Lung (tissue), 16 donors: Measurements from ENCODE around the gene GPATCH1. TPM values are rescaled to one million over a fixed set of nuclear protein-coding genes. Genes with fewer than 3 reads are reported as not detected.
"Not testable (repeated sequence)": the region's sequence is repeated elsewhere in the genome, so short reads cannot be mapped to it uniquely, and the experiment has no call there.

Experiments
- ATAC-seq: fragments of 200-7000 bp; cut with Tn5 transposase; one replicate; pipeline ENCODE4 v1.9.1; 2020; ENCODE audit warnings: moderate number of reproducible peaks; ENCODE audit not compliant: insufficient read depth, low FRiP score
- DNase-seq, 3 donors: peaks; one replicate each; pipeline ENCODE4 v3.0.0-alpha.2; 2013 to 2017
- H3K27ac ChIP-seq, 2 donors: one replicate each; pipeline ENCODE4 v1.5.1; 2013; ENCODE audit warnings: mild to moderate bottlenecking in 2 of 2, moderate library complexity in 2 of 2, control low read depth in 1 of 2, inconsistent platforms in 1 of 2, low read depth in 1 of 2, low read length in 1 of 2
- H3K27me3 ChIP-seq, 3 donors: one replicate each; pipeline ENCODE4 v1.5.1; 2013; ENCODE audit warnings: low read length in 2 of 3; ENCODE audit not compliant: control insufficient read depth in 3 of 3, insufficient read depth in 3 of 3
- H3K36me3 ChIP-seq, 4 donors: one replicate each; pipeline ENCODE4 v1.5.1; 2013; ENCODE audit warnings: low read length in 4 of 4, mild to moderate bottlenecking in 1 of 4, moderate library complexity in 1 of 4; ENCODE audit not compliant: control insufficient read depth in 4 of 4, insufficient read depth in 4 of 4
- H3K4me1 ChIP-seq, 5 donors: one replicate each; pipeline ENCODE4 v1.5.1; 2013; ENCODE audit warnings: low read length in 5 of 5, mild to moderate bottlenecking in 2 of 5, moderate library complexity in 1 of 5; ENCODE audit not compliant: control insufficient read depth in 5 of 5, insufficient read depth in 5 of 5
- H3K4me3 ChIP-seq: one replicate; pipeline ENCODE4 v1.5.1; 2013; ENCODE audit warnings: mild to moderate bottlenecking, control low read depth, moderate library complexity
- H3K9ac ChIP-seq, 2 donors: one replicate each; pipeline ENCODE4 v1.5.1; 2013; ENCODE audit warnings: low read length in 2 of 2, control low read depth in 1 of 2; ENCODE audit not compliant: insufficient read depth in 1 of 2
- H3K9me3 ChIP-seq, 4 donors: one replicate each; pipeline ENCODE4 v1.5.1; 2013; ENCODE audit warnings: low read length in 3 of 4, mild to moderate bottlenecking in 1 of 4, moderate library complexity in 1 of 4; ENCODE audit not compliant: control insufficient read depth in 4 of 4, insufficient read depth in 3 of 4
- WGBS, 2 donors: extraction: QIAGEN DNeasy Blood & Tissue Kit; methylation state at CpG; one replicate each; pipeline ENCODE4 v1.1.7; 2013; 5-methylcytosine and 5-hydroxymethylcytosine counted together
- long read RNA-seq, 5 donors: transcript quantifications; one replicate each; lab custom pipeline, GENCODE V29; 2026
- polyA plus RNA-seq, 2 donors: library from polyadenylated mRNA; stranded (reverse); fragments of 200-250 nt; gene quantifications; one replicate each; pipeline ENCODE4 v1.2.1, GENCODE V29; 2013
- total RNA-seq, 2 donors: library from RNA; depleted of rRNA in 1 of 2; stranded (reverse); fragments of >200 nt in 1 of 2; gene quantifications; one replicate each; pipeline ENCODE4 v1.2.1, GENCODE V29; 2014 to 2021
- TF ChIP-seq, protein P1 (sequence below): IDR thresholded peaks from 2 replicates; pipeline ENCODE4 v1.5.1; 2012; ENCODE audit warnings: mild to moderate bottlenecking; ENCODE audit errors: control extremely low read depth, extremely low read depth
- donor health status: control.
- donor health status: control.
- donor health status: Bipolar disorder and iron deficiency.
- donor health status: healthy.
- donor health status: DM: yes; HTN: yes; CAD: no.

Gene GPATCH1, protein sequence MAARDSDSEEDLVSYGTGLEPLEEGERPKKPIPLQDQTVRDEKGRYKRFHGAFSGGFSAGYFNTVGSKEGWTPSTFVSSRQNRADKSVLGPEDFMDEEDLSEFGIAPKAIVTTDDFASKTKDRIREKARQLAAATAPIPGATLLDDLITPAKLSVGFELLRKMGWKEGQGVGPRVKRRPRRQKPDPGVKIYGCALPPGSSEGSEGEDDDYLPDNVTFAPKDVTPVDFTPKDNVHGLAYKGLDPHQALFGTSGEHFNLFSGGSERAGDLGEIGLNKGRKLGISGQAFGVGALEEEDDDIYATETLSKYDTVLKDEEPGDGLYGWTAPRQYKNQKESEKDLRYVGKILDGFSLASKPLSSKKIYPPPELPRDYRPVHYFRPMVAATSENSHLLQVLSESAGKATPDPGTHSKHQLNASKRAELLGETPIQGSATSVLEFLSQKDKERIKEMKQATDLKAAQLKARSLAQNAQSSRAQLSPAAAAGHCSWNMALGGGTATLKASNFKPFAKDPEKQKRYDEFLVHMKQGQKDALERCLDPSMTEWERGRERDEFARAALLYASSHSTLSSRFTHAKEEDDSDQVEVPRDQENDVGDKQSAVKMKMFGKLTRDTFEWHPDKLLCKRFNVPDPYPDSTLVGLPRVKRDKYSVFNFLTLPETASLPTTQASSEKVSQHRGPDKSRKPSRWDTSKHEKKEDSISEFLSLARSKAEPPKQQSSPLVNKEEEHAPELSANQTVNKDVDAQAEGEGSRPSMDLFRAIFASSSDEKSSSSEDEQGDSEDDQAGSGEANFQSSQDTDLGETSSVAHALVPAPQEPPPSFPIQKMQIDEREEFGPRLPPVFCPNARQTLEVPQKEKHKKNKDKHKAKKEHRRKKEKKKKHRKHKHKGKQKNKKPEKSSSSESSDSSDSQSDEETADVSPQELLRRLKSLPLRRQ
- total RNA-seq (10 to 100 TPM in 1 of 2 donors, 1 to 10 TPM in 1; 7.0 to 12.3 TPM), polyA plus RNA-seq (1 to 10 TPM; 3.8 to 5.0 TPM)
- long read RNA-seq, donor 1, partial matches to known transcripts = 0 of 2 reads
- long read RNA-seq, donor 1, other reads (novel, unspliced or antisense) = 0 of 2 reads
- long read RNA-seq, donor 2, partial matches to known transcripts = 0 of 1 reads
- long read RNA-seq, donor 2, other reads (novel, unspliced or antisense) = 0 of 1 reads
- long read RNA-seq, donor 3, partial matches to known transcripts = 0 of 1 reads
- long read RNA-seq, donor 3, other reads (novel, unspliced or antisense) = 0 of 1 reads
- long read RNA-seq, donor 4 = 0 reads
- long read RNA-seq, donor 5, partial matches to known transcripts = 0 of 2 reads
- long read RNA-seq, donor 5, other reads (novel, unspliced or antisense) = 0 of 2 reads

DNA sequence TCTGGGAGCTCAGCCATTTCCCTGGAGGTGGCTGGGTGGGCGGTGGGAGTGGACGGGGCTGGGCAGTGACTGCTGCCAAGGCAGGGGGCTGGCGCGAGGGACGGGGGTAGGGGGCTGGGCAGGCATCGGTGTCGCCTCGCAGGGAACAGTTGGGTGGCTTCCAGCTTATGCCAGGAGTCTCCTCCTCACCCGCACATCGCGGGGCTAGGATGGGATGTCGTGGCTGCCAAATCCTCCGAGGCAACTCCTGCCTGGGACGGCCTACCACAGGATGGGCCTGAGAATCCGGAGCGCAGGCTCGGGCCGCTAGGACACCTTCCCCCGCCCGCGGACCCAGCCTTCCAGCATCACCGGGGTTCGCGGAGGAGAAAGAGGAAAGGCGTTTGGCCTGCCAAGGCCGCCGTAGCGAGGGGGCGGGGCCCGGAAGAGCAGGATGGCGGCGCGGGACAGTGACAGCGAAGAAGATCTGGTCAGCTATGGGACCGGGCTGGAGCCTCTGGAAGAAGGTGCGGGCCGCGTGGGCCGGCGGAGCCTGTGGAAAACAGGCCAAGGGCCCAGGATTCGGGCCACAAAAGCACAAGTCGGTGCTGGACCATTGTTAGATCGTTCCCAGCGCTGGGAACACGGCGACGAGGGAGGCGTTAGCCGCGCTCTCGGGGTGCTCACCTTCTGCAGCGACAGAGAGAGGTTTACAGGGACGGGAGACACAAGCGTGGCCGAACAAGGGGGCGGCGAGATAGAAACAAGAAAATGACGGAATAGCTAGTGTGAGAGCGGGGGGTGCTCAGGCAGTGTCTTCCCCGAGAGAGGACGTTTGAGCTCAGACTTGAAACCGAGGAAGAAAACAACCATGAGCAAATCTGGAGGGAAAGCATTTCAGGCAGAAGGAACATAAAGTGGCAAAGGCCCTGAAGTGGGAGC, at the start of gene GPATCH1:
GPATCH1 (plus strand) TSS at position 421 of the 921 bp plus-strand sequence; CDS start at position 434, 13 bp downstream.
- Histone ChIP-seq H3K36me3 (peaks cover 0 to 2% (median 0%) of the 10 kb centered on the region in 4 donors), H3K9me3 (no peaks in the 10 kb centered on the region), H3K4me1 (peaks cover 0 to 9% (median 7%) of the 10 kb centered on the region in 5 donors), H3K4me3 (peak within 1 kb of the TSS; percentile 96), H3K27me3 (no peaks in the 10 kb centered on the region), H3K27ac (peak within 1 kb of the TSS; percentile 71 to 73), H3K9ac (peak within 1 kb of the TSS in 1 of 2 donors; percentile 84)
- DNase-seq = peak; percentile 92 to 94 (median 92)
- TF ChIP-seq, protein P1, sequence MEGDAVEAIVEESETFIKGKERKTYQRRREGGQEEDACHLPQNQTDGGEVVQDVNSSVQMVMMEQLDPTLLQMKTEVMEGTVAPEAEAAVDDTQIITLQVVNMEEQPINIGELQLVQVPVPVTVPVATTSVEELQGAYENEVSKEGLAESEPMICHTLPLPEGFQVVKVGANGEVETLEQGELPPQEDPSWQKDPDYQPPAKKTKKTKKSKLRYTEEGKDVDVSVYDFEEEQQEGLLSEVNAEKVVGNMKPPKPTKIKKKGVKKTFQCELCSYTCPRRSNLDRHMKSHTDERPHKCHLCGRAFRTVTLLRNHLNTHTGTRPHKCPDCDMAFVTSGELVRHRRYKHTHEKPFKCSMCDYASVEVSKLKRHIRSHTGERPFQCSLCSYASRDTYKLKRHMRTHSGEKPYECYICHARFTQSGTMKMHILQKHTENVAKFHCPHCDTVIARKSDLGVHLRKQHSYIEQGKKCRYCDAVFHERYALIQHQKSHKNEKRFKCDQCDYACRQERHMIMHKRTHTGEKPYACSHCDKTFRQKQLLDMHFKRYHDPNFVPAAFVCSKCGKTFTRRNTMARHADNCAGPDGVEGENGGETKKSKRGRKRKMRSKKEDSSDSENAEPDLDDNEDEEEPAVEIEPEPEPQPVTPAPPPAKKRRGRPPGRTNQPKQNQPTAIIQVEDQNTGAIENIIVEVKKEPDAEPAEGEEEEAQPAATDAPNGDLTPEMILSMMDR = no peak
- 0% methylated on average over 62 of the region's 62 CpGs for WGBS, 2 donors
- peak; percentile 92 for ATAC-seq

GRCh38 chr19:33032218-33032781, 48.7 kb upstream of the GPATCH1 start:
- DNase-seq = no peak
- Histone ChIP-seq H3K9ac (no peak overlapping the region), H3K36me3 (no peaks in the 10 kb centered on the region), H3K27me3 (no peaks in the 10 kb centered on the region), H3K4me3 (no peak overlapping the region), H3K4me1 (no peaks in the 10 kb centered on the region), H3K9me3 (peaks cover 0 to 5% (median 2%) of the 10 kb centered on the region in 4 donors), H3K27ac (no peak overlapping the region)
- no peak for ATAC-seq
- TF ChIP-seq, protein P1 = no peak
- WGBS, 2 donors = 74 to 77% methylated on average over 8 of the region's 8 CpGs

GRCh38 chr19:33035461-33035860, 45.5 kb upstream of the GPATCH1 start:
- Histone ChIP-seq H3K9ac (no peak overlapping the region), H3K36me3 (no peaks in the 10 kb centered on the region), H3K4me3 (no peak overlapping the region), H3K27ac (no peak overlapping the region), H3K4me1 (no peaks in the 10 kb centered on the region), H3K9me3 (no peaks in the 10 kb centered on the region), H3K27me3 (no peaks in the 10 kb centered on the region)
- no peak for ATAC-seq
- DNase-seq = no peak
- TF ChIP-seq, protein P1 = no peak
- WGBS, 2 donors = 96 to 97% methylated on average over 10 of the region's 10 CpGs

DNA sequence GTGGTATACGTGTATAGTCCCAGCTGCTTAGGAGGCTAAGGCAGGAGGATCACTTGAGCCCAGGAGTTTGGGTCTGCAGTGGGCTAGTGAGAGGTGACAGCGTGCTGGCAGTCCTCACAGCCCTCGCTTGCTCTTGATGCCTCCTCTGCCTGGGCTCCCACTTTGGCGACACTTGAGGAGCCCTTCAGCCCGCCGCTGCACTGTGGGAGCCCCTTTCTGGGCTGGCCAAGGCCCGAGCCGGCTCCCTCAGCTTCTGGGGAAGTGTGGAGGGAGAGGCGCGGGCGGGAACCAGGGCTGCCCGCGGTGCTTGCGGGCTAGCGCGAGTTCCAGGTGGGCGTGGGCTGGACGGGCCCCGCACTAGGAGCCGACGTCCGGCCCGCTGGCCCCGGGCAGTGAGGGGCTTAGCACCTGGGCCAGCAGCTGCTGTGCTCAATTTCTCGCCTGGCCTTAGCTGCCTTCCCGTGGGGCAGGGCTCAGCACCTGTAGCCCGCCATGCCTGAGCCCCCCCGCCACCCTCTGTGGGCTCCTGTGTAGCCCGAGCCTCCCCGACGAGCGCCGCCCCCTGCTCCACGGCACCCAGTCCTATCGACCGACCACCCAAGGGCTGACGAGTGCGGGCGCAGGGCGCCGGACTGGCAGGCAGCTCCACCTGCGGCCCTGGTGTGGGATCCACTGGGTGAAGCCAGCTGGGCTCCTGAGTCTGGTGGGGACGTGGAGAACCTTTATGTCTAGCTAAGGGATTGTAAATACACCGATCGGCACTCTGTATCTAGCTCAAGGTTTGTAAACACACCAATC, 44.4 kb upstream of the GPATCH1 start:
- not testable (repeated sequence) for H3K4me3 ChIP-seq, H3K9me3 ChIP-seq, H3K9ac ChIP-seq, H3K27ac ChIP-seq, H3K4me1 ChIP-seq, H3K27me3 ChIP-seq, ATAC-seq, H3K36me3 ChIP-seq, DNase-seq
- 94% methylated on average over 45 of the region's 45 CpGs for WGBS, 2 donors
